Ovary (tissue), 9 donors: ENCODE results near the gene MAOA. TPM values are rescaled to one million over a fixed set of nuclear protein-coding genes. Genes with fewer than 3 reads are reported as not detected.
A peak's percentile ranks its signal among the peaks of the same experiment; 100 is the strongest.

Source experiments
- DNase-seq, 5 donors: peaks; one replicate each; pipeline ENCODE4 v3.0.0-alpha.2; 2019 to 2020
- H3K27ac ChIP-seq, 2 donors: fragments of 200-600 bp; one replicate each; pipeline versions ENCODE4 v1.5.1 to v1.8.0; 2019 to 2022
- H3K27me3 ChIP-seq: fragments of 200-600 bp; one replicate; pipeline ENCODE4 v1.8.0; 2022
- H3K36me3 ChIP-seq: fragments of 200-600 bp; sonication (generic); one replicate; pipeline ENCODE4 v1.5.1; 2019
- H3K4me1 ChIP-seq: one replicate; pipeline ENCODE4 v1.8.1; 2013; ENCODE audit warnings: mild to moderate bottlenecking, moderate library complexity; ENCODE audit not compliant: insufficient read depth
- H3K4me3 ChIP-seq: fragments of 200-600 bp; sonication (generic); one replicate; pipeline ENCODE4 v1.5.1; 2017
- H3K9me3 ChIP-seq, 2 donors: fragments of 200-600 bp in 1 of 2; sonication (generic) in 1 of 2; one replicate each; pipeline versions ENCODE4 v1.5.1 to v1.8.1; 2013 to 2019; ENCODE audit warnings: mild to moderate bottlenecking in 1 of 2, moderate library complexity in 1 of 2
- CTCF ChIP-seq, 3 donors: fragments of 450-650 bp in 2 of 3; fragments of 200-600 bp in 1 of 3; IDR thresholded peaks; one replicate each; pipeline versions ENCODE4 v1.5.1 to v1.8.0; 2016 to 2022; ENCODE audit warnings: antibody characterized with exemption in 3 of 3, mild to moderate bottlenecking in 1 of 3
- EP300 ChIP-seq: sonication (generic); formaldehyde crosslinking; IDR thresholded peaks from one replicate; pipeline ENCODE4 v1.6.1; 2017; ENCODE audit warnings: antibody characterized with exemption
- POLR2A ChIP-seq: fragments of 450-650 bp; IDR thresholded peaks from one replicate; pipeline ENCODE4 v1.6.1; 2017; ENCODE audit warnings: antibody characterized with exemption, mild to moderate bottlenecking, moderate library complexity
- WGBS, 3 donors: extraction: QIAGEN DNeasy Blood & Tissue Kit in 1 of 3; methylation state at CpG; one replicate each; pipeline versions ENCODE4 v1.1.5 to v1.1.7; 2013 to 2017; 5-methylcytosine and 5-hydroxymethylcytosine counted together
- intact Hi-C, 4 donors: fragments of 100-400 bp; cut with DNase I; formaldehyde crosslinking; loops; one replicate each; pipeline versions ENCODE4 v1.11.0 to v1.15.1; 2022 to 2023
- polyA plus RNA-seq, 2 donors: library from polyadenylated mRNA; stranded (reverse); fragments of 200-250 nt in 1 of 2; fragments of 350-450 nt in 1 of 2; fragmentation: Illumina TruSeq in 1 of 2; extraction: RNeasy Lipid Tissue Mini Kit (QIAGEN cat#74804) in 1 of 2; gene quantifications; one replicate each; pipeline ENCODE4 v1.2.3, GENCODE V29; 2013 to 2014
- total RNA-seq, 7 donors: library from RNA; depleted of rRNA in 2 of 7; stranded (reverse); fragments of >200 nt in 2 of 7; fragmentation: NEBNext Ultra II Directional in 3 of 7; extraction: Animal tissue kit (Norgen Biotek cat#: 25700) in 3 of 7; gene quantifications; one replicate each; pipeline versions ENCODE4 v1.1.0 to v1.2.4, GENCODE V29; 2016 to 2023
- donor health status: DM: no; HTN: no; CAD: no; lungs with moderate emphysema.
- donor health status: DM: no; HTN: no; CAD: no.
- donor health status: Bipolar disorder and iron deficiency.
- donor health status: DM: yes; HTN: yes; CAD: no.
- donor health status: DM: no; HTN: no; CAD: no.
- donor health status: DM: yes; HTN: yes; CAD: no.

The MAOA gene
- total and polyA plus RNA-seq, 9 donors, result 30.7 to 121 (median 74.2) TPM

- DNase-seq, result no peak
- TF ChIP-seq POLR2A, result no peak
- TF ChIP-seq CTCF (IDR thresholded peaks at IDR 0.05), result no peak
- TF ChIP-seq EP300, result no peak
- Histone ChIP-seq H3K4me1 (no peaks in the 10 kb centered on the region), H3K9me3 (no peaks in the 10 kb centered on the region), H3K4me3 (no peak overlapping the region), H3K36me3 (no peaks in the 10 kb centered on the region), H3K27ac (no peak overlapping the region), H3K27me3 (no peaks in the 10 kb centered on the region)
- intact Hi-C loops, result loop anchor here in 2 of 4 donors (5.0 kb wide), 1 partner anchor 185 kb away; no protein-coding TSS in a partner anchor
- WGBS, 3 donors, result 60 to 70% (median 60%) methylated on average over 2 of the region's 2 CpGs
Observed at GRCh38 chrX:43747476-43747875, 91.4 kb downstream of the MAOA start.

GRCh38 chrX:43750248-43750676 lies 94.2 kb downstream of the MAOA start:
- H3K4me3 ChIP-seq, result no peak overlapping the region
- H3K27me3 ChIP-seq, result no peaks in the 10 kb centered on the region
- H3K27ac ChIP-seq, result no peak overlapping the region
- TF ChIP-seq EP300 (no peak), POLR2A (no peak), CTCF (IDR thresholded peaks at IDR 0.05) (peak; percentile 16 to 56 (median 48))
- H3K4me1 ChIP-seq, result no peaks in the 10 kb centered on the region
- H3K9me3 ChIP-seq, result no peaks in the 10 kb centered on the region
- WGBS, 3 donors, result 19 to 20% (median 20%) methylated on average over 6 of the region's 6 CpGs
- H3K36me3 ChIP-seq, result no peaks in the 10 kb centered on the region
- peak in 4 of 5 donors; percentile 24 to 58 (median 38) for DNase-seq
- intact Hi-C loops, result loop anchor here in 2 of 4 donors (5.0 kb wide), 2 partner anchors 188 to 193 kb away; no protein-coding TSS in a partner anchor

GRCh38 chrX:43753637-43754036 lies 97.5 kb downstream of the MAOA start:
- intact Hi-C loops, result loop anchor here in 2 of 4 donors (5.0 kb wide), 2 partner anchors 191 to 196 kb away; no protein-coding TSS in a partner anchor
- no peak for DNase-seq
- TF ChIP-seq CTCF (IDR thresholded peaks at IDR 0.05) (no peak), EP300 (no peak), POLR2A (no peak)
- Histone ChIP-seq H3K27me3 (no peaks in the 10 kb centered on the region), H3K4me1 (no peaks in the 10 kb centered on the region), H3K9me3 (no peaks in the 10 kb centered on the region), H3K4me3 (no peak overlapping the region), H3K36me3 (no peaks in the 10 kb centered on the region), H3K27ac (no peak overlapping the region)
- WGBS, 3 donors, result 64 to 67% (median 67%) methylated on average over 3 of the region's 3 CpGs

- Histone ChIP-seq H3K27me3 (no peaks in the 10 kb centered on the region), H3K4me3 (no peak overlapping the region), H3K4me1 (no peaks in the 10 kb centered on the region), H3K36me3 (no peaks in the 10 kb centered on the region), H3K9me3 (no peaks in the 10 kb centered on the region), H3K27ac (no peak overlapping the region)
- DNase-seq, result no peak
- TF ChIP-seq EP300, result no peak
- intact Hi-C loops, result no loop called here
- 67 to 82% (median 73%) methylated on average over 5 of the region's 5 CpGs for WGBS, 3 donors
Observed at GRCh38 chrX:43756076-43756475, 100.0 kb downstream of the MAOA start.

- TF ChIP-seq CTCF (IDR thresholded peaks at IDR 0.05) (no peak), EP300 (no peak)
- no peak for DNase-seq
- Histone ChIP-seq H3K27me3 (no peaks in the 10 kb centered on the region), H3K27ac (no peak overlapping the region), H3K36me3 (no peaks in the 10 kb centered on the region), H3K4me3 (no peak overlapping the region), H3K9me3 (no peaks in the 10 kb centered on the region), H3K4me1 (no peaks in the 10 kb centered on the region)
- intact Hi-C loops, result no loop called here
- 70 to 81% (median 76%) methylated on average over 7 of the region's 7 CpGs for WGBS, 3 donors
Observed at GRCh38 chrX:43758044-43758443, 101.9 kb downstream of the MAOA start.
